Endothelial cell of umbilical vein (primary cell): ENCODE data around the gene APELA. TPM values are rescaled to one million over a fixed set of nuclear protein-coding genes. Genes with fewer than 3 reads are reported as not detected.

Source experiments
- BruUV-seq: library from RNA; stranded (reverse); fragments of 400-500 nt; replicated peaks from 2 replicates; lab custom pipeline; 2021; lab: Mats Ljungman, UMichigan
- CTCF ChIA-PET: fragments of 300-600, 350-600 bp; sonication (Branson Sonifier 250); formaldehyde crosslinking; loops from one replicate; lab custom pipeline; 2021; ENCODE audit warnings: antibody characterized with exemption, inconsistent platforms; lab: Charles Lee
- POLR2A ChIA-PET: fragments of 300-600, 350-600 bp; sonication (Branson Sonifier 250); formaldehyde crosslinking; loops from one replicate; lab custom pipeline; 2021; ENCODE audit warnings: antibody characterized with exemption, inconsistent platforms; lab: Charles Lee
- DNase-seq: peaks from one replicate; pipeline ENCODE4 v3.0.0-alpha.2; 2011; ENCODE audit warnings: low read depth, low spot score
- FAIRE-seq: peaks from 2 replicates; lab custom pipeline; 2011; peaks lifted over from hg19 to GRCh38; lab: Jason Lieb, UNC
- H2AFZ ChIP-seq: 2 replicates; pipeline ENCODE4 v1.6.0; 2012; ENCODE audit warnings: low read depth, low read length, control low read depth, inconsistent platforms
- H3K27ac ChIP-seq: 2 replicates; pipeline ENCODE4 v1.5.1; 2011; ENCODE audit warnings: low read depth, mild to moderate bottlenecking, control low read depth, low read length, moderate library complexity; ENCODE audit not compliant: insufficient read depth
- H3K27me3 ChIP-seq, 2 experiments: 2 replicates each; pipeline versions ENCODE4 v1.6.0 to v1.6.1; 2011; ENCODE audit warnings: low read length in 2 of 2, mixed read lengths in 1 of 2; ENCODE audit not compliant: control insufficient read depth in 2 of 2, insufficient read depth in 2 of 2
- H3K36me3 ChIP-seq, 2 experiments: 2 replicates in 1 of 2; 3 replicates in 1 of 2; pipeline ENCODE4 v1.5.1; 2011; ENCODE audit warnings: low read length in 2 of 2, mild to moderate bottlenecking in 1 of 2, moderate library complexity in 1 of 2; ENCODE audit not compliant: control insufficient read depth in 2 of 2, insufficient read depth in 2 of 2; ENCODE audit errors: extremely low read depth in 1 of 2
- H3K4me1 ChIP-seq: 3 replicates; pipeline ENCODE4 v1.5.1; 2011; ENCODE audit warnings: mild to moderate bottlenecking, low read length; ENCODE audit not compliant: control insufficient read depth, insufficient read depth; ENCODE audit errors: extremely low read depth
- H3K4me2 ChIP-seq: 2 replicates; pipeline ENCODE4 v1.6.1; 2011; ENCODE audit warnings: low read length, control low read depth, mixed read lengths; ENCODE audit not compliant: insufficient read depth
- H3K4me3 ChIP-seq, 3 experiments: fragments of 200-600 bp in 1 of 3; sonication (generic), shearing (Covaris generic) in 1 of 3; replicated peaks in 1 of 3; 2 replicates each; pipeline ENCODE4 v1.5.1; 2011 to 2016; ENCODE audit warnings: control low read depth in 3 of 3, low read length in 3 of 3, mild to moderate bottlenecking in 2 of 3, inconsistent platforms in 1 of 3, low read depth in 1 of 3, moderate library complexity in 1 of 3; ENCODE audit not compliant: insufficient read depth in 1 of 3
- H3K79me2 ChIP-seq: 2 replicates; pipeline ENCODE4 v1.6.0; 2012; ENCODE audit warnings: low read length, inconsistent platforms; ENCODE audit not compliant: control insufficient read depth, insufficient read depth
- H3K9ac ChIP-seq: replicated peaks from 2 replicates; pipeline ENCODE3; 2011; ENCODE audit warnings: low read length, control low read depth; ENCODE audit not compliant: insufficient read depth; ENCODE audit errors: extremely low read depth
- H3K9me1 ChIP-seq: replicated peaks from 3 replicates; pipeline ENCODE4 v1.6.0; 2011; ENCODE audit warnings: mild to moderate bottlenecking, low read length; ENCODE audit not compliant: control insufficient read depth, insufficient read depth; ENCODE audit errors: extremely low read depth
- H3K9me3 ChIP-seq: replicated peaks from 2 replicates; pipeline ENCODE4 v1.5.1; 2012; ENCODE audit warnings: low read length, inconsistent platforms; ENCODE audit not compliant: control insufficient read depth, insufficient read depth
- H4K20me1 ChIP-seq: replicated peaks from 2 replicates; pipeline ENCODE3; 2011; ENCODE audit warnings: mild to moderate bottlenecking, low read length; ENCODE audit not compliant: control insufficient read depth, insufficient read depth; ENCODE audit errors: extremely low read depth
- CTCF ChIP-seq, 2 donors: IDR thresholded peaks; 1 replicate in 1 of 2; 2 replicates in 1 of 2; pipeline ENCODE4 v1.5.1; 2011; ENCODE audit warnings: low read length in 2 of 2, mild to moderate bottlenecking in 2 of 2, moderate library complexity in 2 of 2, control low read depth in 1 of 2, inconsistent platforms in 1 of 2, low read depth in 1 of 2; ENCODE audit not compliant: insufficient read depth in 1 of 2; ENCODE audit errors: extremely low read depth in 1 of 2
- EZH2 ChIP-seq: IDR thresholded peaks from 2 replicates; pipeline ENCODE4 v1.6.1; 2012; ENCODE audit warnings: borderline replicate concordance, low read depth, mild to moderate bottlenecking, moderate library complexity, low read length, inconsistent platforms; ENCODE audit not compliant: severe bottlenecking
- FOS ChIP-seq: IDR thresholded peaks from 2 replicates; pipeline ENCODE4 v1.6.1; 2011; ENCODE audit warnings: mild to moderate bottlenecking, low read length, moderate library complexity, borderline replicate concordance; ENCODE audit not compliant: insufficient read depth
- GATA2 ChIP-seq: IDR thresholded peaks from 2 replicates; pipeline ENCODE4 v1.7.0; 2011; ENCODE audit warnings: low read depth, mild to moderate bottlenecking, moderate library complexity, mixed read lengths, low read length; ENCODE audit not compliant: insufficient read length, insufficient read depth
- JUN ChIP-seq: IDR thresholded peaks from 2 replicates; pipeline ENCODE4 v1.6.1; 2011; ENCODE audit warnings: borderline replicate concordance, low read depth; ENCODE audit not compliant: insufficient read length, insufficient read depth
- MAX ChIP-seq: IDR thresholded peaks from 2 replicates; pipeline ENCODE4 v1.6.1; 2011; ENCODE audit not compliant: insufficient read depth, insufficient read length
- MYC ChIP-seq: IDR thresholded peaks from one replicate; pipeline ENCODE4 v1.6.1; 2011; ENCODE audit warnings: mild to moderate bottlenecking, low read depth, low read length
- POLR2A ChIP-seq: IDR thresholded peaks from 2 replicates; pipeline ENCODE4 v1.6.1; 2012; ENCODE audit warnings: low read depth, mild to moderate bottlenecking, control low read depth, low read length
- POLR2AphosphoS5 ChIP-seq: IDR thresholded peaks from 2 replicates; pipeline ENCODE4 v1.6.1; 2012; ENCODE audit warnings: low read depth, mild to moderate bottlenecking, control low read depth, low read length, moderate library complexity; ENCODE audit not compliant: insufficient read depth
- dilution Hi-C: fragments of 300-500 bp; cut with MboI; formaldehyde crosslinking; loops from one replicate; pipeline ENCODE4 v1.15.0; 2019; ENCODE audit warnings: low sequenced_read_pairs; ENCODE audit not compliant: extremely low pct_ligation_motif_present
- intact Hi-C: fragments of 100-400 bp; cut with micrococcal nuclease; formaldehyde crosslinking; loops from one replicate; pipeline ENCODE4 v1.10.0; 2022
- polyA plus RNA-seq, 4 experiments: library from polyadenylated mRNA; depleted of rRNA in 3 of 4; stranded (reverse) in 3 of 4; unstranded in 1 of 4; fragments of >200 nt; gene quantifications; 2 replicates each; pipeline versions ENCODE4 v1.2.1 to v1.2.3, GENCODE V29; 2011 to 2012; ENCODE audit warnings: missing spikeins in 1 of 4
- total RNA-seq: library from RNA; stranded (reverse); gene quantifications from 2 replicates; pipeline ENCODE4 v1.2.3, GENCODE V29; 2021

APELA gene
- total and polyA plus RNA-seq, 2 donors (not counting 3 experiments of a cell fraction or from before 2014, with no cell fraction given): not detected

GRCh38 chr4:164933244-164933643, 56.3 kb downstream of the APELA start:
- BruUV-seq: no TSS peak
- H3K4me3 ChIP-seq: no peak overlapping the region
- H3K4me2 ChIP-seq: no peak overlapping the region
- CTCF ChIA-PET: no interaction called here
- intact Hi-C loops: no loop called here
- TF ChIP-seq EZH2: no peak
- TF ChIP-seq POLR2A: no peak
- TF ChIP-seq GATA2: no peak
- TF ChIP-seq MYC: no peak
- no peak for TF ChIP-seq FOS
- no peak for TF ChIP-seq POLR2AphosphoS5
- TF ChIP-seq CTCF (IDR thresholded peaks at IDR 0.05; ENCODE audit: extremely low read depth in 1 of 2, insufficient read depth in 1 of 2, low read depth in 1 of 2, low read length in 2 of 2): no peak
- no peak for TF ChIP-seq MAX
- TF ChIP-seq JUN: no peak
- FAIRE-seq (no peak), DNase-seq (no peak)
- no peaks in the 10 kb centered on the region for H3K4me1 ChIP-seq
- dilution Hi-C loops: no loop called here
- no peaks in the 10 kb centered on the region for H3K9me1 ChIP-seq
- no peaks in the 10 kb centered on the region for H3K27me3 ChIP-seq
- H4K20me1 ChIP-seq: no peaks in the 10 kb centered on the region
- no peaks in the 10 kb centered on the region for H3K79me2 ChIP-seq
- POLR2A ChIA-PET: no interaction called here
- H3K27ac ChIP-seq: no peak overlapping the region
- no peak overlapping the region for H3K9ac ChIP-seq
- H2AFZ ChIP-seq: no peak overlapping the region
- H3K9me3 ChIP-seq: no peaks in the 10 kb centered on the region
- no peaks in the 10 kb centered on the region for H3K36me3 ChIP-seq
